HepG2 (cell line): ENCODE data around the gene PPP1R13L.

ENCODE experiments used
- ARNT ChIP-seq: fragments of 450-650 bp; IDR thresholded peaks from 2 replicates; pipeline ENCODE4 v1.6.1; 2017
- ATF3 ChIP-seq: sonication (generic); formaldehyde crosslinking; IDR thresholded peaks from 2 replicates; pipeline ENCODE4 v1.4.0; 2020; ENCODE audit warnings: missing genetic modification reagents
- CBFB ChIP-seq: sonication (generic); formaldehyde crosslinking; IDR thresholded peaks from 2 replicates; pipeline ENCODE4 v1.4.0; 2020; ENCODE audit warnings: missing genetic modification reagents
- CHD2 ChIP-seq: IDR thresholded peaks from 2 replicates; pipeline ENCODE4 v1.6.1; 2011; ENCODE audit warnings: low read depth, low read length, improper control_type of control experiment
- CTCF ChIP-seq: sonication (generic); formaldehyde crosslinking; IDR thresholded peaks from 2 replicates; pipeline ENCODE4 v1.5.0; 2020; ENCODE audit warnings: mild to moderate bottlenecking, missing genetic modification reagents, moderate library complexity
- GABPA ChIP-seq, 2 experiments: IDR thresholded peaks; 2 replicates each; pipeline ENCODE4 v1.6.1; 2011 to 2016; ENCODE audit warnings: low read depth in 2 of 2, low read length in 1 of 2, missing biosample characterization in 1 of 2, missing genetic modification characterization in 1 of 2
- HNF4G ChIP-seq, 2 experiments: sonication (generic) in 1 of 2; formaldehyde crosslinking in 1 of 2; IDR thresholded peaks; 2 replicates each; pipeline versions ENCODE4 v1.4.0 to v1.6.1; 2011 to 2020; ENCODE audit warnings: borderline replicate concordance in 2 of 2, low read depth in 2 of 2, mild to moderate bottlenecking in 2 of 2, low read length in 1 of 2, missing genetic modification reagents in 1 of 2, moderate library complexity in 1 of 2
- RAD51 ChIP-seq: fragments of 450-650 bp; IDR thresholded peaks from 2 replicates; pipeline ENCODE4 v1.6.1; 2016; ENCODE audit warnings: borderline replicate concordance
- ZNF18 ChIP-seq: sonication (generic); formaldehyde crosslinking; IDR thresholded peaks from 2 replicates; pipeline ENCODE4 v1.8.0; 2022; ENCODE audit warnings: mild to moderate bottlenecking, missing genetic modification reagents; ENCODE audit not compliant: insufficient replicate concordance

GRCh38 chr19:45439190-45439568 is 34.3 kb upstream of the PPP1R13L start:
- TF ChIP-seq RAD51 (no peak), ZNF18 (CRISPR knock-in tag) (no peak), CBFB (CRISPR knock-in tag) (no peak), CHD2 (no peak), CTCF (CRISPR knock-in tag) (no peak), ATF3 (CRISPR knock-in tag) (no peak), GABPA (IDR thresholded peaks at IDR 0.05; ENCODE audit: low read depth, low read length) (no peak), GABPA (CRISPR knock-in tag; IDR thresholded peaks at IDR 0.05; ENCODE audit: low read depth) (no peak), HNF4G (IDR thresholded peaks at IDR 0.05; ENCODE audit: borderline replicate concordance, low read depth, low read length) (no peak), HNF4G (CRISPR knock-in tag; IDR thresholded peaks at IDR 0.05; ENCODE audit: borderline replicate concordance, low read depth) (no peak), ARNT (no peak)
